GM12864 (cell line): Measurements from ENCODE around the gene MRPL27.

Source experiments
- DNase-seq: peaks from one replicate; pipeline ENCODE4 v3.0.0-alpha.2; 2011; ENCODE audit warnings: low read depth
- H3K4me3 ChIP-seq: 2 replicates; pipeline ENCODE4 v1.5.1; 2011; ENCODE audit warnings: mild to moderate bottlenecking, low read depth, low read length, control low read depth
- TF ChIP-seq, protein P1 (sequence below): IDR thresholded peaks from 2 replicates; pipeline ENCODE4 v1.5.1; 2011; ENCODE audit warnings: low read depth, mild to moderate bottlenecking, moderate library complexity, low read length, control low read depth, inconsistent platforms; ENCODE audit errors: missing control alignments

The MRPL27 gene

DNA sequence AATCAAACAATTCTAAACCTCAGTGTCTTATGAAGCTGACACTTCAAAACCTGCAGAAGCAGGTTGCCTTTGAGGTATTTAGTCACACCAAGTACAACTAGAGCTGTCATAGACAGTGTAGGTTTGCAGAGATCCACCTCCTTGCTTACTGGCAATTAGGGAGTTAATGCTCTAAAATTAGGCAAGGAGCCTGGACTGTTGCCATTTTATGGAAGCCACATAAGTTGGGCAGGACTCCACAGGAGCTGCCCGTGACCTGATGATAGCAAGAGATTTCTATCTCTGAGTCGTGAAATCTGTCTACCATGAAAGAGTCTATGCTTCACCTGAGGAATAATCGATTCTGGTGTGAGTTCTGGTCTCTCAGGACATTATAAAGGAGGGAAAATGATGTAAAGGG lies 8.9 kb upstream of the MRPL27 start:
- H3K4me3 ChIP-seq, result no peak overlapping the region
- TF ChIP-seq, protein P1, sequence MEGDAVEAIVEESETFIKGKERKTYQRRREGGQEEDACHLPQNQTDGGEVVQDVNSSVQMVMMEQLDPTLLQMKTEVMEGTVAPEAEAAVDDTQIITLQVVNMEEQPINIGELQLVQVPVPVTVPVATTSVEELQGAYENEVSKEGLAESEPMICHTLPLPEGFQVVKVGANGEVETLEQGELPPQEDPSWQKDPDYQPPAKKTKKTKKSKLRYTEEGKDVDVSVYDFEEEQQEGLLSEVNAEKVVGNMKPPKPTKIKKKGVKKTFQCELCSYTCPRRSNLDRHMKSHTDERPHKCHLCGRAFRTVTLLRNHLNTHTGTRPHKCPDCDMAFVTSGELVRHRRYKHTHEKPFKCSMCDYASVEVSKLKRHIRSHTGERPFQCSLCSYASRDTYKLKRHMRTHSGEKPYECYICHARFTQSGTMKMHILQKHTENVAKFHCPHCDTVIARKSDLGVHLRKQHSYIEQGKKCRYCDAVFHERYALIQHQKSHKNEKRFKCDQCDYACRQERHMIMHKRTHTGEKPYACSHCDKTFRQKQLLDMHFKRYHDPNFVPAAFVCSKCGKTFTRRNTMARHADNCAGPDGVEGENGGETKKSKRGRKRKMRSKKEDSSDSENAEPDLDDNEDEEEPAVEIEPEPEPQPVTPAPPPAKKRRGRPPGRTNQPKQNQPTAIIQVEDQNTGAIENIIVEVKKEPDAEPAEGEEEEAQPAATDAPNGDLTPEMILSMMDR, result no peak
- no peak for DNase-seq

DNA sequence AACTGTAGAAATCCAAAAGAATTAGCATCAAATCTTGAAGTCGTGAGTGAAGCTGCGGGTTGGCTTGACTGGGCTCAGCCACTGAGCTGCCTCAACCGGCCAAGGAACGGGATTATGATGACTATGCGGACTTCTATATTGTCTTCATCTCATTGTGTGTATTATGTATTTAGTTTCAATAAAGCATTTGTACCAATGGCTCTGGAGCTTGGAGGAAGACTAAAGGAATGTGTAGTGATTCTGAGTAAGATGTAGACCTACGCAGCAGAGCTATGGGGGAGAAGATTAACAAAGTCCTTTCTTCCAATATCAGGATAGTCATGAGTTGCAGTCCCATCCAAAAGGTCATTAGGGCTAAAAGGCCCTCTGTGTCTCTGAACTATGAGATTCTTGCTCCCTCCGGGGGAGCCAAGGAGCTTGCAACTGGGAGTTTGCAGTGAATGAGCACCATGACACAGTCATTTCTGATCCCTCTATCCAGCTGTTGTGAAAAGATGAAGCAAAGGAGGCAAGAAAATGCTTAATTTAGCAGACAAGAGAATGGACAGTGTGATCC lies 8.4 kb upstream of the MRPL27 start:
- no peak overlapping the region for H3K4me3 ChIP-seq
- TF ChIP-seq, protein P1, result no peak
- no peak for DNase-seq

DNA sequence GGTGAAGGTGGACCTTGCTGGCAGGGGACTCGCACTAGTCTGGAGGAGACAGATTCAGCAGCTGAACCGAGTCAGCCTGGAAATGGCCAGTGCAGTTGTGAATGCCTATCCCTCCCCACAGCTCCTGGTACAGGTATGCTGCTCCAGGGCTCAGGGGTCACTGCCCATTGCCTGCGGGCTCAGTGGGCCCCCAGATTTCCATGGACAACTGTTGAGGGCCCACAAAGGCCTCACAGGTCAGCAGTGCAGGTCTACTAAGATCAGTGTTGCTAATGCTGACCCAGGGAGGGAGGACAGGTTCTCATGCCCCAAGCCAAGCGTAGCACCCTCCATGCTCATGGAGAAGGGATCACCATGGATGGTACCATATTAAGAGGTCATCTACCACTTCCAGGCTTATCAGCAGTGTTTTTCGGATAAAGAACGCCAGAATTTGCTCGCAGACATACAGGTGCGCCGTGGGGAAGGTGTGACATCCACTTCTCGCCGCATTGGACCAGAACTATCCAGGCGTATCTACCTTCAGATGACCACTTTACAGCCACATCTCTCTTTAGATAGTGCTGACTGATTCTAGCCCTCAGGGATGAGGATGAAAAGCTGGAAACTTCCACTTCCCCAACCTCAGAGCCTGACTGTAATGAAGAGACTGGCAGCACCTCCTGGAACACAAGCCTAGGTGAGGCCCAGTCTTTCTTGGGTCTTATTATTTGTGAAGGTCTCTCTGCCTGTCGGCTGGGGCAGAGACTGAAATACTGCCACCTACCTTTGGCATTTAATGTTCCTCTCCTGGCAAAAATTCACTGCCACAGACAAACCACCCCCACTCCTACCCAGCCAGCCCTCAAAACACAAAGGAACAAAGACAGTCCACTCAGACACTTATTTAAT lies 7.6 kb upstream of the MRPL27 start:
- no peak for DNase-seq

DNA sequence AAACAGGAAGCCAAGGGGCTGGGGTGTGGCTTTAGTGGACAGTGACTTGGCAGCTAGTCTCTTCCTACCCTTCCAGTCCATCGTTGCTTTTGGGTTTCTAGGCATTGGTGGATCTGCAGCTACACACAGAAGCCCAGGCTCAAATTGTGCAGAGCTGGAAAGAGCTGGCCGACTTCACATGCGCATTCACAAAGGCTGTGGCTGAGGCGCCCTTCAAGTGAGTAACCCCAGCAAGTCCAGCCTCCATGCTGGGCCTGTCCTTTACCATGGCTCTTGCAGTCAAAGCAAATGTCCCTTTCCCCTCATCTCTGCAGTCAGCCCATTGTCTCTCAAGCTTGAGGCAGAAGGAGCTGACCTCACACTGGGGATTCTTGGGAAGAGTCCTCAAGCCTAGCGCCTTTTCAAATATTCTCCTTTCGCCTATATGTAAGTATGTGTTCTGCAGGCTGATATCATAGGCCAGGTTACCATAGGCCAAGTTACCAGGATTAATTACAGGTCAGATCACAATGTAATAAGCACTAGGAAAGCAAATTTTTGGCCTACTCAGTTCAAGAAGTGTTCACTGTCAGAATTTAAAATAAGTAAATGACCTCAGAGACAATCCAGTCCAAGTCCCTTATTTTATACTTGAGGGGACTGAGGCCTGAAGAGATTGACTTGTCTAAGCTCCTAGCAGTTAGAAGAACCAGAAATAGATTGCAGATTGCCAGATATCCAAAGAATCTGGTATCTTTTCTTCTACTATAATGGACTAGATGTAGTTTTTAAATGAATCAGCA lies 6.6 kb upstream of the MRPL27 start:
- DNase-seq, result no peak
- TF ChIP-seq, protein P1, result no peak
- H3K4me3 ChIP-seq, result no peak overlapping the region

More for the DNA sequence above, 7.6 kb upstream of the MRPL27 start:
- TF ChIP-seq, protein P1, result no peak
- H3K4me3 ChIP-seq, result no peak overlapping the region

DNA sequence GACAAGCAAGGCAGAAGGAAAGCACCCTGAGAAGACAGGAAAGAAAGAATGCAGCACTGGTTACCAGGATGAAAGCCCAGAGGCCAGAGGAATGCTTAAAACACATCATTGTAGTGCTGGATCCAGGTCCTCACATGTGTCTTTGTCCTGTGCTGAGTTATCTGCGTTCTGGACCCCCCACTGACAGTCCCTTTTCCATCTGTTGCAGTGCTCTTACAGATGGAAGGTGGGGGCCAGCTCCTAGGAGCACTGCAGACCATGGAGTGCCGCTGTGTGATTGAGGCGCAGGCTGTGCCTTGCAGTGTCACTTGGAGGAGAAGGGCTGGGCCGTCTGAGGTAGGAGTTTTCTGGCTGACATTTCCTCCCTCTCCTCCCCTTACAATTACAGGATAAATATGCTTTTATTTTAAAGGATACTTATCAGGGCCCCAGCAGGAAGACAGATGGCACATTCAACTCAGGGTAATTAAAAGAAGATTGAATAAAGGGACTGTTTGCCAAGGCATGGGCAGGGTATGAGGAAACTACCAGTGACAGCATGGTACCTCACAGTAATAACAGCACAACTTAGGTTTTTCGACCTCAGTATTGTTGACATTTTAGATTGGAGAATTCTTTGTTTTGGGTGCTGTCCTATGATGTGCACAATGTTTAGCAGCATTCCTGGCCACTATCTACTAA lies 3.0 kb upstream of the MRPL27 start:
- TF ChIP-seq, protein P1, result no peak
- no peak overlapping the region for H3K4me3 ChIP-seq
- no peak for DNase-seq

DNA sequence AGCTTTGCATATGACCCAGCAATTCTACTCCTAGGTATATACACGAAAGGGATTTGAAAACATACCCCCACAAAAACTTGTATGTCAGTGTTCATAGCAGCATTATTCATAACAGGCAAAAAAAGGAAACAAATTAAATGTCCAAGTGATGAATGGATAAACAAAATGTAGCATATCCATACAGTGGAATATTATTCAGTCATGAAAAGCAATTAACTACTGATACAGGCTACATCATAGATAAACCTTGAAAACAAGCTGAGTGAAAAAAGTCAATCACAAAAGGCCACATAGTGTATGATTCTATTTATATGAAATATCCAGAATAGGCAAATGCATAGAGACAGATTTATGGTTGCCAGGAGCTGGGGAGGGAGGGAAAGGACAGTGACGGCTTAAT lies 721 bp upstream of the MRPL27 start:
- TF ChIP-seq, protein P1, result no peak
- no peak for DNase-seq
- H3K4me3 ChIP-seq, result peak overlapping the region; percentile 73
